SK-N-MC (cell line): ENCODE data around the gene SAMD5.

Source experiments
- EZH2 ChIP-seq: fragments of 200-600 bp; sonication (generic); IDR thresholded peaks from one replicate; pipeline ENCODE4 v1.6.1; 2017; ENCODE audit warnings: antibody characterized with exemption
- POLR2AphosphoS5 ChIP-seq: IDR thresholded peaks from 2 replicates; pipeline ENCODE4 v1.6.1; 2012; ENCODE audit warnings: mild to moderate bottlenecking, low read depth, low read length, borderline replicate concordance

- TF ChIP-seq POLR2AphosphoS5 (no peak), EZH2 (no peak)
Measured at GRCh38 chr6:147468634-147469033, 39.9 kb upstream of the SAMD5 start.
